Measurements from ENCODE around the gene C22orf39.
"Not testable (repeated sequence)": the region's sequence is repeated elsewhere in the genome, so short reads cannot be mapped to it uniquely, and the experiment has no call there.

C22orf39 gene

GRCh38 chr22:19454156-19454555, 6.6 kb upstream of the C22orf39 start:
- no peak for DNase-seq (ENCODE audit: low read depth in 2 of 3, low spot score in 1 of 3)

- DNase-seq (ENCODE audit: low read depth in 2 of 3, low spot score in 1 of 3): no peak
Measured at GRCh38 chr22:19453718-19454117, 6.2 kb upstream of the C22orf39 start.

- no peak for DNase-seq (ENCODE audit: low read depth in 2 of 3, low spot score in 1 of 3)
Measured at GRCh38 chr22:19451570-19451969, 4.1 kb upstream of the C22orf39 start.

- no peak for DNase-seq (ENCODE audit: low read depth in 2 of 3, low spot score in 1 of 3)
Measured at GRCh38 chr22:19450363-19451175, 3.1 kb upstream of the C22orf39 start.

GRCh38 chr22:19449422-19449767, 1.9 kb upstream of the C22orf39 start:
- DNase-seq (ENCODE audit: low read depth in 2 of 3, low spot score in 1 of 3): no peak

- DNase-seq (ENCODE audit: low read depth in 2 of 3, low spot score in 1 of 3): peak in 2 of 3 donors; percentile 58 to 65
Measured at GRCh38 chr22:19448739-19449421, 1.4 kb upstream of the C22orf39 start.

- no peak for DNase-seq (ENCODE audit: low read depth in 2 of 3, low spot score in 1 of 3)
Measured at GRCh38 chr22:19448076-19448607, 631 bp upstream of the C22orf39 start.

- no peak for DNase-seq (ENCODE audit: low read depth in 2 of 3, low spot score in 1 of 3)
Measured at GRCh38 chr22:19446603-19447329, 745 bp downstream of the C22orf39 start.

GRCh38 chr22:19445279-19445982, 2.1 kb downstream of the C22orf39 start:
- not testable (repeated sequence) for DNase-seq (ENCODE audit: low read depth in 2 of 3, low spot score in 1 of 3)

- no peak for DNase-seq (ENCODE audit: low read depth in 2 of 3, low spot score in 1 of 3)
Measured at GRCh38 chr22:19443544-19444211, 3.8 kb downstream of the C22orf39 start.

- DNase-seq (ENCODE audit: low read depth in 2 of 3, low spot score in 1 of 3): no peak
Measured at GRCh38 chr22:19442166-19442565, 5.3 kb downstream of the C22orf39 start.

- DNase-seq (ENCODE audit: low read depth in 2 of 3, low spot score in 1 of 3): no peak
Measured at GRCh38 chr22:19440411-19441195, 6.9 kb downstream of the C22orf39 start.

- no peak for DNase-seq (ENCODE audit: low read depth in 2 of 3, low spot score in 1 of 3)
Measured at GRCh38 chr22:19438298-19438697, 9.2 kb downstream of the C22orf39 start.

- not testable (repeated sequence) for DNase-seq (ENCODE audit: low read depth in 2 of 3, low spot score in 1 of 3)
Measured at GRCh38 chr22:19436444-19437161, 10.9 kb downstream of the C22orf39 start.

GRCh38 chr22:19434829-19435580, 12.5 kb downstream of the C22orf39 start:
- no peak for DNase-seq (ENCODE audit: low read depth in 2 of 3, low spot score in 1 of 3)

GRCh38 chr22:19434401-19434800, 13.1 kb downstream of the C22orf39 start:
- DNase-seq (ENCODE audit: low read depth in 2 of 3, low spot score in 1 of 3): no peak

- peak; percentile 81 to 89 (median 85) for DNase-seq (ENCODE audit: low read depth in 2 of 3, low spot score in 1 of 3)
Measured at GRCh38 chr22:19432133-19432851, 15.2 kb downstream of the C22orf39 start, which contains the start of gene MRPL40. MRPL40 (plus strand) TSS chr22:19432545; CDS start chr22:19432555, 10 bp downstream.

Data from stimulated activated CD4-positive, alpha-beta T cell treated with anti-CD3 and anti-CD28 coated beads, Interleukin-12 subunit alpha, Interleukin-12 subunit beta, amount 100 ng/mL, for 48 hours (primary cell).